Mammary epithelial cell (primary cell): ENCODE results near the gene PQBP1.

Source experiments
- EZH2 ChIP-seq: IDR thresholded peaks from 2 replicates; pipeline ENCODE4 v1.6.1; 2012; ENCODE audit warnings: low read length, inconsistent platforms, borderline replicate concordance
- TF ChIP-seq, protein P1 (sequence below), 2 donors: IDR thresholded peaks in 1 of 2; conservative IDR thresholded peaks in 1 of 2; 2 replicates each; pipeline ENCODE4 v1.5.1; 2011 to 2012; ENCODE audit warnings: inconsistent platforms in 2 of 2, low read length in 2 of 2, mild to moderate bottlenecking in 2 of 2, control low read depth in 1 of 2, low read depth in 1 of 2; ENCODE audit not compliant: insufficient read depth in 1 of 2; ENCODE audit errors: extremely low read depth in 1 of 2

DNA sequence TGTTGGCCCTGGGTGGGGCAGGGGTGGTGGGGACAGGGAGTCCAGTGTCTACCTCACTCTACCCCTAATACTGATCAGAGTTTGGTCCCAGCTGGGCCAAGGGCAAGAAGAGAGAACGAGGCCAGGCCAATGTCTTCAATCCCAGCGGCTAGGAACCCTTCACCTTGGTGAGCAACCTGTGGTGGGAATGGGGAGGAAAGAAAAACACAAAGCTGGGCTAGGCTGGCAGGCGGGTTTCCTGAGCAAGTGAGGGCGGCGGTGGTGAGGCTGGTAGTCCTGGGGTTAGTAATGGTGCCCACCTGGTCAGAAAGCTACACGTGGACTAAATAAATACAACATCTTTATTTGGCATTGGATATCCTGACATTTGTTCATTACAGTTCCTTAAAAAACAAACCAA is 5.6 kb downstream of the PQBP1 start:
- TF ChIP-seq, protein P1, sequence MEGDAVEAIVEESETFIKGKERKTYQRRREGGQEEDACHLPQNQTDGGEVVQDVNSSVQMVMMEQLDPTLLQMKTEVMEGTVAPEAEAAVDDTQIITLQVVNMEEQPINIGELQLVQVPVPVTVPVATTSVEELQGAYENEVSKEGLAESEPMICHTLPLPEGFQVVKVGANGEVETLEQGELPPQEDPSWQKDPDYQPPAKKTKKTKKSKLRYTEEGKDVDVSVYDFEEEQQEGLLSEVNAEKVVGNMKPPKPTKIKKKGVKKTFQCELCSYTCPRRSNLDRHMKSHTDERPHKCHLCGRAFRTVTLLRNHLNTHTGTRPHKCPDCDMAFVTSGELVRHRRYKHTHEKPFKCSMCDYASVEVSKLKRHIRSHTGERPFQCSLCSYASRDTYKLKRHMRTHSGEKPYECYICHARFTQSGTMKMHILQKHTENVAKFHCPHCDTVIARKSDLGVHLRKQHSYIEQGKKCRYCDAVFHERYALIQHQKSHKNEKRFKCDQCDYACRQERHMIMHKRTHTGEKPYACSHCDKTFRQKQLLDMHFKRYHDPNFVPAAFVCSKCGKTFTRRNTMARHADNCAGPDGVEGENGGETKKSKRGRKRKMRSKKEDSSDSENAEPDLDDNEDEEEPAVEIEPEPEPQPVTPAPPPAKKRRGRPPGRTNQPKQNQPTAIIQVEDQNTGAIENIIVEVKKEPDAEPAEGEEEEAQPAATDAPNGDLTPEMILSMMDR (conservative IDR thresholded peaks at IDR 0.05 in 1 of 2, IDR thresholded peaks at IDR 0.05 in 1 of 2; ENCODE audit: extremely low read depth in 1 of 2, insufficient read depth in 1 of 2, low read depth in 1 of 2, low read length in 2 of 2), result no peak
- no peak for TF ChIP-seq EZH2
